Hematopoietic multipotent progenitor cell treated with erythropoietin and hydrocortisone succinate and interleukin-3 and kit ligand, for 17 days (in vitro differentiated cells): ENCODE measurements around the gene UPK1B.
"Not testable (repeated sequence)": the region's sequence is repeated elsewhere in the genome, so short reads cannot be mapped to it uniquely, and the experiment has no call there.

ENCODE experiments used
- DNase-seq: peaks from one replicate; pipeline ENCODE4 v3.0.0-alpha.2; 2015; ENCODE audit warnings: low spot score

Gene UPK1B

DNA sequence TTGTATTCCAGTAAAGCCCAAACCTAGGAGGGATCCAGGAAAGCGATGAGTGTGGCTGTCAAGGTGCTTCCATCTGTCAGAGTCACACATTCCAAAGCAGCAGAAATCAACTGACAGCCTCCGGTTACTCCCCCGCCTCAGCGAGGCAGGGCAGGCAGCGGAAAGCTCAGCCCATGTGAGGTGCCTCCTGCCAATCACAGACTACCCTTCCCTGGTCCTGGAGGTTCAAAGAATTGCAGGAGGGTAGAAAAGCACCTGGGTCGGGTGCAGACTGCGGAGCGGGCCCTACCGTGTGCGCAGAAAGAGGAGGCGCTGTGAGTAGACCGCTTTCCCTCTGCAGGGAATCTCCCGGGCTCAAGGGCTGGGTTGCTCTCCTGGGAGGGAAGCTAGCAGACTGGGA is at the start of gene UPK1B:
UPK1B (plus strand) TSS at position 274 of the 400 bp plus-strand sequence. CDS start 13,144 bp downstream, outside the sequence.
- DNase-seq, result no peak

DNA sequence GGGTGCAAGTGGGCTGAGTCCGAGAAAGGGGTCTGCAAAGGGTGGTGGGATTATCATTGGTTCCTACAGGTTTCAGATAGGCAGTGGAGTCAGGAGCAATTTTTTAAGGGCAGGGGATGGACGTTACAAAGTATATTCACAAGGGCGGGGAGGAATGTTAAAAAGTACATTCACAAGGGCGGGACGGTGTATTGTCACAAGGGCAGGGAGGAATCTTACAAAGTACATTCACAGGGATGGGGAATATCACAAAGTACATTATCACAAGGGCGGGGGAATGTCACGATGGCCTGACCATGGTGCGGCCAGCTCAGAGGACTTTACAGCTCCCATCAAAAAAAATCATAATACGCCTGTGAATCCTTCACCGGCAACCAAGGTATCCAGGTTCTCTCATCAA is 48.1 kb upstream of the UPK1B start:
- no peak for DNase-seq

DNA sequence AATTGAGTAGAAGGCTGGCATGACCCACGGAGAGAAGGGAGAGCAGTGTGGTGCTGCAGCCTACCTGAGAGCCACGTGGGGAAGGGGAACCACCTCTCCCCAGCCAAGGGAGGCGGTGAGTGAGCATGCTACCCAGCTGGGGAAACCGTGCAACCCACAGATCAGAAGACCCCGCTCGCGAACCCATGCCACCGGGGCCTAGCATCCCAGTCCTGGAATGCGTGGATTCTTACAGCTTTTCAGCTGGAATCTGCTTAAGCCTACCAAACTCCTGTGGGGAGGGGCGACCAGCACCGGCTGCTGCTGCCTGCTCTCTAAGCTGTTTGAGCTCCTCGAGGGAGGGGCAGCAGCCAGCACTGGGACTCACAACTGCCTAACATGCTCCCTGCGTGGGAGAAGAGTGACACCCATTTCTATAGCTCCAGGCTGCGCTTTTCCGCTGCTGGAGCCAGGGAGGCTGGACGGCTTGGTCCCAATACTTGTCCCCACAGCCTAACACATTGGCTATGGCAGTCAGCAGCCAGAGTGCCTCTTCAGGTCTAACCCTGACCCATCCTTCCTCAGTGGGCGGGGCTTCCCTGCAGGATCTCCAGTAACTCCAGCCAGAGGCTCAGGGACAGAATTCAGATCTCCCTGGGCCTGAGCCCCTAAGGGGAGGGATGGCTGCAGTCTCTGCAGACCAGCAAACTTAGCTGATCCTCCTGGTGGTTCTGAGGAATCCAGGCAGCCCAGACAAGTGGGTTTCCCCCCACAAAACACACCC is 47.5 kb upstream of the UPK1B start:
- no peak for DNase-seq

DNA sequence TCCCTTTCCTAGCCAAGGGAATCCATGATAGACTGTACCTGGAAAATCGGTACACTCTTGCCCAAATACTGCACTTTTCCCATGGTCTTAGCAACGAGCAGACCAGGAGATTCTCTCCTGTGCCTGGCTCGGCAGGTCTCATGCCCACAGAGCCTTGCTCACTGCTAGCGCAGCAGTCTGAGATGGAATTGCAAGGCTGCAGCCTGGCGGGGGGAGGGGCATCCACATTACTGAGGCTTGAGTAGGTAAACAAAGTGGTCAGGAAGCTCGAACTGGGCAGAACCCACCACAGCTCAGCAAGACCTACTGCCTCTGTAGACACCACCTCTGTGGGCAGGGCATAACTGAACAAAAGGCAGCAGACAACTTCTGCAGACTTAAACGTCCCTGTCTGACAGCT is 43.1 kb upstream of the UPK1B start:
- DNase-seq, result not testable (repeated sequence)

DNA sequence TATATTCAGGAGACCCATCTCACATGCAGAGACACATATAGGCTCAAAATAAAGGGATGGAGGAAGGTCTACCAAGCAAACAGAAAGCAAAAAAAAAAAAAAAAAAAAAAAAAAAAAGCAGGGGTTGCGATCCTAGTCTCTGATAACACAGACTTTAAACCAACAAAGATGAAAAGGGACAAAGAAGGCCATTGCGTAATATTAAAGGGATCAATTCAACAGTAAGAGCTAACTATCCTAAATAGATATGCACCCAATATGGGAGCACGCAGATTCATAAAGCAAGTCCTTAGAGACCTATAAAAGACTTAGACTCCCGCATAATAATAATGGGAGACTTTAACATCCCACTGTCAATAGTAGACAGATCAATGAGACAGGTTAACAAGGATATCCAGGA is 41.1 kb upstream of the UPK1B start:
- DNase-seq, result not testable (repeated sequence)

DNA sequence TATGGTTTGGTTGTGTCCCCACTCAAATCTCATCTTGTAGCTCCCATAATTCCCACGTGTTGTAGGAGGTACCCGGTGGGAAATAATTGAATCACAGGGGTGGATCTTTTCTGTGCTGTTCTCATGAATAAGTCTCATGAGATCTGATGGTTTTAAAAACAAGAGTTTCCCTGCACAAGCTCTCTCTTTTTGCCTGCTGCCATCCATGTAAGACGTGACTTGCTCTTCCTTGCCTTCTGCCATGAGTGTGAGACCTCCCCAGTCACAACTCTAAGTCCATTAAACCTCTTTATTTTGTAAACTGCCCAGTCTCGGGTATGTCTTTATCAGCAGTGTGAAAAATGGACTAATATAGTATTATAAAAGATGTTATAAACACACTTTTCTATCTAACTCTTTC is 34.0 kb upstream of the UPK1B start:
- DNase-seq, result not testable (repeated sequence)

DNA sequence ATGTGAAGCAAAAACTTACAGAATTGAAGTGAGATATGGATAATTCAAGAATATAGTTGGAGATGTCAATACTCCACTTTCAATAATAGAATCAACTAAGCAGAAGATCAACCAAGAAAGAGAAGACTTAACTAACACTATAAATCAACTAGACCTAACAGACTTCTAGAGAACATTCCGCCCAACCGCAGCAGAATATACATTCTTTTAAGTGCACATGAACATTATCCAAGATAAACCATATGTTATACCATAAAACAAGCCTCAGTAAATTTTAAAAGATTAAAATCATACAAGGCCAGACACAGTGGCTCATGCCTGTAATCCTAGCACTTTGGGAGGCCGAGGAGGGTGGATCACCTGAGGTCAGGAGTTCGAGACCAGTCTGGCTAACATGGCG is 32.9 kb upstream of the UPK1B start:
- no peak for DNase-seq

DNA sequence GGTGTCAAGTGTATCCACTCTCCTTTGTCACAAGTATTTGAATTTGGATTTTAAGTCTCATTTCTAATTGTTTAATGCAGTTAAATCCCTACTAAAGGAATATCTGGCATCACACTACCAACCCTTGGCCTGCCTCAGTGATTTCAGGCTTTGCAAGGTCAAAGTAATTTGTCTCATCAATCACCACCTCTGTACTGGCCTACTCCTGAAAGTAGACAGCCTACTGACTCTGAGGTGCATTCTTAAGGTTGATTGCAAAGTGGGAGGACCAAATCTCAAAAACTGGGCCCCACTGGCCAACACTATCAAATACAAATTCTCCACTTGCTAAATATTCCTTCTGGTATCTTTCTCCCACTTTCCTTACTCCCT is 28.3 kb upstream of the UPK1B start:
- DNase-seq, result no peak

DNA sequence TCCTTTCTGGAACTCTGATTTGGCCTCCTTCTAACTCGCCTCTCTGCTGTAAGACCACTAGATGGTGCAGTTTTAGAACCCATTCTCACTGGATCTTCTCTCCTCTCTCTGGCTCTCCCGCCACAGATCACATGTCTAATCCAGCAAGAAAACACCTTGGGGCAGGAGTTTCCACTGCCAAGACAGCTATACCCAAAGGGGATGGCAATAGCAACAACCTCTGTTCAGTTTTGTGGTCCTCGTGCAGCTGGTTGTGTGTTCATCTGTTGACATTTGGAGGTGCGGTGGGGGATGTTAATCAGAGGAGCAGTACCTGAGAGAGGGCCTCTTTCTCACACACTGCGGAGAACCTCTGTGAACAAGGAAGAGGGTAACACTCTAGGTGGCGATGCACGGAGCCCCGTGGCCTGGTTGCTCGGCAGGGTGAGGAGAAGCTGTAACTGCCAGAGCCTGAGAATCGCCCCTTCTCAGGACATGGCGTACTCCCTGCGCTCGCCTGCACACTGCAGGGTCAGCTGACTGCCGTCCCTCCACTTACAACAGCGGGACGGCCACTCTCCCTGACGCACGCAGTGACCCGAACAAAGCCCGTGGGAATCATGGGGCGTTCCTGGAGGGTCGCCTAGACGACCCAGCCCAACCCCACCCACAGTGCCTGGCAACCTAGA is 27.8 kb upstream of the UPK1B start, which contains the start of gene TEX55:
TEX55 (plus strand) TSS at position 666 of the 668 bp plus-strand sequence. CDS start 25 bp downstream, outside the sequence.
- no peak for DNase-seq

DNA sequence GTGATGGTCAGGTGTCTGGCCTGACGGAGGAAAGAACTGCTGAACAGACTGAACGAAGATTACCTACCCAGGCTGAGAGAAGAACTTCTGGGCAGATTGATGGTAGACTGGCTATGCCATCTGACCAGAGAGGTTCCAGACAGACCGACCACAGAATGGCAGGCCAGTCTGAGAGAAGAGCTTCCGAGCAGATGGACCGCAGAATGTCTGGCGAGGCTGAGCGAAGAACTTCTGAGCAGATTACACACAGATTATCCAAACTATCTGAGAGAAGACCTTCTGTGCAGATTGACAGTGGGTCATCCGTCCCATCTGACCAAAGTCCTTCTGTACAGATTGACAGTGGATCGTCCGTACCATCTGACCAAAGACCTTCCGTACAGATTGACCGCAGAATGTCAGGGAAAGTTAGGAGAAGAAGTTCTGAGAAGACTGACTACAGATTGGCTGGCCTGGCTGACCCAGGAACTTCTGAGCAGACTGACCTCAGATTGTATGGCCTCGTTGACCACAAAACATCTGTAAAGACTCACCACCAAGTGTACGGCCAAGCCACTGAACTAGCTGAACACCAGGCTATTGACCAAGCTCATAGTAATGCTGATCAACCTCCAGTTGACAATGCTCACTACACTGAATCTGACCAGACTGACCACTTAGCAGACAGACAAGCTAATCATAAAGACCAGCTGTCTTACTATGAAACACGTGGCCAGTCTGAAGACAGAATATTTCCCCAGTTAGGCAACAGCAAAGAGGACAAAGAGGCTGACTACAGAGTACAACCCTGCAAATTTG is 26.6 kb upstream of the UPK1B start:
- DNase-seq, result no peak

DNA sequence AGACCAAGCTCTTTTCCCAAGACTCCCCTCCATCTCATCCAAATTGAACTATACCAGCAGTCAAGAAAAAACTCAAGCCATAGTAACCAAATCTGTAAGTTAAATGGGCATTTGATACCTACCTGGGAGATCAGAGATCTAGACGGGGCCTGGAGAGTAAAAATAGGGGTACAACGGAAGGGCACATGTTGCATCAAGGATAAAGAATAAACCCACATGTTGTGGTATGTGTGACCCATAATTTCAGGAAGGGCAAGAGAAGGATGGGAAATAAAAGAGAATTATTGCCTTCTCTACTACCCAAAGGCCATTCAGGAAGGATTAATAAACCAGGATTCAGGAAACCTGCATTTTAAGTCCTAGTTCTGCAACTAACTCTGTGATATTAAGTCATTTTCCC is 25.9 kb upstream of the UPK1B start:
- no peak for DNase-seq

DNA sequence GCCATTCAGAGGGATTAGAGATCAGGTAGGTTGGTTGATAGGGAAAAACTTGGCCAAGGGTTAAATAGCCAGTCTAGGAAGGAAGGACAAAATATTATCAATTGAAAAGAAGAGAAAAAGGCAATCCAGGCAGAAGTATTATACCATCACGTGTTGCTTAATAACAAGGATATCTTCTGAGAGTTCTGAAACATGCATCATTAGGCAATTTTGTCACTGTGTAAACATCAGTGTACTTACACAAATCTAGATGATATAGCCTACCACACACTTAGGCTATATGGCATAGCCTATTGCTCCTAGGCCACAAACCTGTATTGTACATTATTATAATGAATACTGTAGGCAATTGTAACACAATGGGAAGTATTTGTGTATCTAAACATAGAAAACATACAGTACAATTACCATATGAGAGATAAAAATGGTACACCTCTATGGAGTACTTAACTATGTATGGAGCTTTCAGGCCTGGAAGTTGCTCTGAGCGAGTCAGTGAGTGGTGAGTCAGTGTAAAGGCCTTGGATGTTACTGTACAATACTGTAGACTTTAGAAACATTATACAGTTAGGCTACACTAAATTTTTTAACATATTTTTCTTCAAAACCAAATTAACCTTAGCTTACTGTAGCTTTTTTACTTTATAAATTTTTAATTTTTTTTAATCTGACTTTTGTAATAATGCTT is 24.8 kb upstream of the UPK1B start:
- no peak for DNase-seq

DNA sequence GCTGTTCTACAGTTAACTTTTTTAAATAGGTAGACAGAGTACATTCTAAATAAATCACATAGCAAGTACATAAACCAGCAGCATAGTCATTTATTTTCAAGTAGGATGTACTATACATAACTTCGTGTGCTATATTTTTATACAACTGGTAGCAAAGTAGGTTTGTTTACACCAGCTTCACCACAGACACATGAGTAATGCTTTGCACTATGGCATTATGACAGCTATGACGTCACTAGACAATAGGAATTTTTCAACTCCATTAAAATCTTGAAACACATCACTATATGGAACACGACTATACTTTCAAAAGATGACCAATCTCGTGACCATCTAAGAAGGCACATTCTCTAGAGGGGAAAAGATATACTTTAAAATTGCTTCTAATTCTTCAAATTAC is 23.9 kb upstream of the UPK1B start:
- DNase-seq, result no peak

DNA sequence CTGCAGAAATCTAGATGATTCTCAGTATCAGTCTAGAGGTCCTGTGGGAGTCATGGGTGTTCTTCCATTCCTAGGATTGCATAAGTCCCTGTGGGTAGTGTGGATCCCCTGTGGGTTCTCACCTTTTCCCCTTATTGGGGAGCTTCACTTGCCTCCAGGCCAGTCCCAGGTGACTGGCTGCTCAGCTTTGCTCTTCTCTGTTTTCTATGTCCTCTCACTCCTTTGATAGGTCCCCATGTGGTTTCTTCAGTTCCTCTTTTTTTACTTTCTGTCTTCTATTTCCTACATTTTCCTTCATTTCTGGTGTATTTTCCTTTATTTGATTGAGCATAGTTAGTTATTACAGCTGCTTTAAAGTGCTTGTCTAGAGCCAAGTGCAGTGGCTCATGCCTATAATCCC is 16.5 kb upstream of the UPK1B start:
- no peak for DNase-seq

DNA sequence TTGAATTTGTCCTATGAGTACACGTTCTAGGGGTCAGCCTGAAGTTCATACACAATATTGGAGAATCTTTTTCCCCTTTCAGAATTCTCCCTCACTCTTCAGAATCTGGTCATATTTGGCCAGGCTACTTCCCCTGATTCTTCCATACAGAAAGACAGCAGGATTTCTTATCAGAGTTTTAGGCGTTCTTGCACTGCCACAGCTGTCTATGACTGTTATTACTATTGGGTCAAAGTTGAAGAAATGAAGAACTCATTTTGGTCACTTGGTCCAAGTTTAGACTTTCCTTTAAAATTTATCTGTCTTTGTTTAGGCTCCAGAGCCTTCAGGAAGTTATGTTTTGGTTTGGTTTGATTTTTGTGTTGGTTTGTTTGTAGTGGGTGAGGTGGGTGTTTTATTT is 15.4 kb upstream of the UPK1B start:
- DNase-seq, result no peak

DNA sequence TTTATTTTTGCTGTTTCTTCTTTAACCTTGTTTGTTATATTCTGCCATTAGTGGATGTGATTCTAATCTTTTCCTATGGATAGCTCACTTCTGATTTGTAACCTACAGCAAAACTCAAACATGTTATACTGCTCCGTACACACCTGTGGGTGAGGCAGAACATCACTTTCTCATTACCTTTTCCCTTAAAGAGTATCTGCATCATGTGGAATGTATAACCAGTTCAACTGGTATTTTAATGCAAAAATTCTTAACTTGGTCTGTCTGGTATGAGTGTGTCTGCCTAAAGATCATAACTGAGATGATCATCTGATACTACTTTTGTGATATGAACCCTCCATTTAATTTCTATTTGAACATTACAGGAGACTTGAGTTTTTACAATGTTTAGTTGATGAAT is 13.0 kb upstream of the UPK1B start:
- DNase-seq, result no peak

DNA sequence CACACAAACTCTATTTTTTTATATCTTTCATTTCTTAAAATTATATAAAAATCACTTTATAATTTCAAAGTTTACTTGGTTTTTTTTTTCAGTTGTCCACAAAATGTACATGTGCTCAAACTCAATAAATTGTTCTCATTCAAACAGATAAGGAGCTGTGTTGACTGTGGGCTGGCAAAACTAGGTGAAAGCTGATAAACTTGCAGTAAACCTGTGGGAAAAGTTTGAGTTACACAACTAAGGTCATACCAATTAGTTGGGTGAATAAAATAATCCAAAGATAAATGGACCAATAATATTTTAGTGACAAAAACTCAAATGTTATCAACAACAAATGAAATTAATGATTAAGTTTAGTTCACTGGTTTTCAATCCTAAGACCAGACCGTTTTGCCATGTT is 12.6 kb upstream of the UPK1B start:
- DNase-seq, result no peak

DNA sequence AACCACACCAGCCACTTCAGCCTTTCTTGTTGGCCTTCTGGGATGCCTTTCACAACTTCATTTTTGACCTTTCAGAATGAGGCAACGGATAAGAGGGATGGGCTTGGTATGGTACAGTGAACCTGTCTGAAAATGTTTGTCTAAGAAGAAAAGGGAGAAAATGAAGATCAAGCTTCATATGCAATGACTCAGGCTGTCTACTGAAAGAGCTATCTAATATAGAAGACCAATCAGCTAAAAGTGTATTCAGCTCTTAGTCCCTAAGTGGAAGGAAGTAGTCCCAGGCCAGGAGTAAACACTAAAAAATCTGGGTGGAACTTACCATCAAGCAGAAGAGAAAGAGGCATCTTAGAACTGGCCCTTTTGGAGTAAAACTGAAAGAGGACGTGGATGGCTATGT is 12.2 kb upstream of the UPK1B start:
- no peak for DNase-seq

DNA sequence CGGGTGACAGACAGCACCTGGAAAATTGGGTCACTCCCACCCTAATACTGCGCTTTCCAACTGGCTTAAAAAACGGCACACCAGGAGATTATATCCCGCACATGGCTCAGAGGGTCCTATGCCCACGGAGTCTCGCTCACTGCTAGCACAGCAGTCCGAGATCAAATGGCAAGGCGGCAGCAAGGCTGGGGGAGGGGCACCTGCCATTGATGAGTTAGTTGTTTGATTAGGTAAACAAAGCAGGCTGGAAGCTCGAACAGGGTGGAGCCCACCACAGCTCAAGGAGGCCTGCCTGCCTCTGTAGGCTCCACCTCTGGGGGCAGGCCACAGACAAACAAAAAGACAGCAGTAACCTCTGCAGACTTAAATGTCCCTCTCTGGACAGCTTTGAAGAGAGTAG is 8.7 kb upstream of the UPK1B start:
- not testable (repeated sequence) for DNase-seq

DNA sequence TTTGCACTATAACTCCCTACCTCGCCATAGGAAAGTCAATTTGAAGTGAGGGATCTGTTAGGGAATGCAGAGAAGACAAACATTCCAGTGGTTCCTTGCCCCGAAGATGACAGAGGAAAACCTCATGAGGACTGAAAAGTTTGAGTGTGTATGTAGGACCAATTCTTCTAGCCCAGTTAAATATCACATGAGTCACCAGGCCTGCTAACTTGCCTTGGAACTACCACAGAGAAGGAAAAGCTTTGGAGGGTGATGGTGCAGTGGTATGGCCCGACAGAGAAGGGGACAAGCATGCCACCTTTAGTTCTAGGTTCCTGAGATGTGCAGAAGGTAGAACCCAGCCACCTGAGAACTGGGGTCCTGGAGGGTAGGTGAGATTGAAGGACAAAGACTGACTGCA is 2.6 kb upstream of the UPK1B start:
- DNase-seq, result no peak

DNA sequence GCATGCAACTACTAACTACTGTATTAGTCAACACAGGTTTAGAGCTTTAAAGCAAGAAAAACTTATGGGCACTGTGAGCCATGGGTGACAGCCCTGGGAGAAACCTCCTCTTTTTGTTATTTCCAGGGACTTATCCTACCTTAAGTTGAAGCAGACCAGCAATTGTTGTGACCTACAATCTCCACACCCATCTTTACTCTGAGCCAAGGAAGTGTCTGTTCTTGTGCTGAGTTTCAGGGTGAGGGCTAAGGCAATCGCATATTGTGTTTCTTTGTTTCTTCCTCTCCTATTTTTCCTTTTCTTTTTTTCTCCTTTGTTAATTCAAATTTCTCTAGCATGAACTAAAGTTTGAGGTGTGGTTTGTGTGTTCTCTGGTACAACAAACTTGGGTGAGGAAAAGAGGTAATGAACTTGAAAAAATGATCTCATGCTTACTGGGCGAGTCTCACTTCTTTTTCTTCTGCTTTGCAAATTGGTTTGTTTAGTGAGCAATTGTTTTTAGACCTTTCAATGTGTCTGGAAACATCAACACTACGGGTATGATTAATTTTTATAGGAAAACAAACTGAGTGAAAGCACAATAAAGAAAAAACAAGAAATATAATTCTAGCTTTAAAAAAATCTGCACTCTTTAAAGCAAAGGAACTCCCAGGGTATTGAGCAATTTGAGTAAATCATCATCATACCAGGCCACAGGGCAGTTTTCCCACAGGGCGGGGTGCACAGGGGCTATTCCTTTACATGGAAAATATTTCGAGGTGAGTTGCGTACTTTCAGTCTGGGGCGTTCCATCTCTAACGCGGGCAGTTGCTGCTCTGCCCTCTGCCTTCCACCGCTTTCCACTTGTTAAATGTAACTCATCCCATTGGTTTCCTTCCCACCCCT is 2.7 kb downstream of the UPK1B start:
- no peak for DNase-seq
